Kidney (tissue), 14 donors: ENCODE results near the gene NOD2. TPM values are rescaled to one million over a fixed set of nuclear protein-coding genes. Genes with fewer than 3 reads are reported as not detected.

Experiments used
- DNase-seq, 5 donors: peaks; one replicate each; pipeline ENCODE4 v3.0.0-alpha.2; 2013 to 2020
- FAIRE-seq: peaks from 2 replicates; lab custom pipeline; 2012; peaks lifted over from hg19 to GRCh38; lab: Jason Lieb, UNC
- H3K27ac ChIP-seq, 2 donors: one replicate each; pipeline ENCODE4 v1.7.0; 2013; ENCODE audit warnings: low read depth in 2 of 2, low read length in 2 of 2, inconsistent platforms in 1 of 2
- H3K27me3 ChIP-seq: one replicate; pipeline ENCODE4 v1.7.1; 2013; ENCODE audit warnings: low read length, inconsistent platforms; ENCODE audit not compliant: control insufficient read depth, insufficient read depth
- H3K36me3 ChIP-seq, 3 donors: one replicate each; pipeline versions ENCODE4 v1.7.0 to v1.7.1; 2013; ENCODE audit warnings: low read length in 3 of 3, control low read depth in 1 of 3, inconsistent platforms in 1 of 3; ENCODE audit not compliant: insufficient read depth in 3 of 3, control insufficient read depth in 2 of 3
- H3K4me1 ChIP-seq, 3 donors: one replicate each; pipeline versions ENCODE4 v1.7.0 to v1.7.1; 2013; ENCODE audit warnings: low read length in 3 of 3, inconsistent platforms in 1 of 3, low read depth in 1 of 3; ENCODE audit not compliant: control insufficient read depth in 2 of 3, insufficient read depth in 2 of 3
- H3K4me3 ChIP-seq, 3 donors: one replicate each; pipeline versions ENCODE4 v1.7.0 to v1.8.1; 2013; ENCODE audit warnings: low read length in 3 of 3, control low read depth in 1 of 3, inconsistent platforms in 1 of 3
- H3K9ac ChIP-seq, 3 donors: one replicate each; pipeline versions ENCODE4 v1.7.0 to v1.7.1; 2013; ENCODE audit warnings: low read length in 3 of 3, control low read depth in 1 of 3, inconsistent platforms in 1 of 3
- H3K9me3 ChIP-seq, 3 donors: one replicate each; pipeline versions ENCODE4 v1.7.0 to v1.7.1; 2013; ENCODE audit warnings: low read length in 3 of 3, control low read depth in 1 of 3, inconsistent platforms in 1 of 3; ENCODE audit not compliant: control insufficient read depth in 2 of 3, insufficient read depth in 1 of 3
- CTCF ChIP-seq: IDR thresholded peaks from 3 replicates; pipeline ENCODE4 v1.5.1; 2012; ENCODE audit warnings: mild to moderate bottlenecking, moderate library complexity, borderline replicate concordance; ENCODE audit not compliant: insufficient read depth; ENCODE audit errors: extremely low read depth
- intact Hi-C: fragments of 100-400 bp; cut with DNase I; formaldehyde crosslinking; loops from one replicate; pipeline ENCODE4 v1.11.1; 2022
- polyA plus RNA-seq: library from polyadenylated mRNA; stranded (reverse); fragments of 350-450 nt; fragmentation: Illumina TruSeq; extraction: RNeasy Lipid Tissue Mini Kit (QIAGEN cat#74804); gene quantifications from one replicate; pipeline ENCODE4 v1.2.3, GENCODE V29; 2014; ENCODE audit warnings: low read depth, low replicate concordance; ENCODE audit not compliant: insufficient read depth
- total RNA-seq: library from RNA; stranded (reverse); fragmentation: NEBNext Ultra II Directional; extraction: Animal tissue kit (Norgen Biotek cat#: 25700); gene quantifications from one replicate; pipeline ENCODE4 v1.2.1, GENCODE V29; 2021
- donor health status: control.
- donor health status: control.
- donor health status: control.
- donor health status: control.
- donor health status: control.
- donor health status: DM: yes; HTN: yes; CAD: no.
- donor health status: Normal renal cell carcinoma (clear cell type).

NOD2 gene
- total and polyA plus RNA-seq, 2 donors from 2014 or later = 0.22 to 3.6 TPM

- H3K27ac ChIP-seq = no peak overlapping the region
- intact Hi-C loops = no loop called here
- H3K4me1 ChIP-seq = no peaks in the 10 kb centered on the region
- no peak for TF ChIP-seq CTCF
- H3K9ac ChIP-seq = no peak overlapping the region
- H3K4me3 ChIP-seq = no peak overlapping the region
- H3K36me3 ChIP-seq = no peaks in the 10 kb centered on the region
- no peak for DNase-seq
- FAIRE-seq = no peak
- no peaks in the 10 kb centered on the region for H3K27me3 ChIP-seq
- no peaks in the 10 kb centered on the region for H3K9me3 ChIP-seq
These were observed 26.3 kb downstream of the NOD2 start for GRCh38 chr16:50719401-50720337.

GRCh38 chr16:50721549-50722404, 28.4 kb downstream of the NOD2 start:
- FAIRE-seq (no peak), DNase-seq (no peak)
- Histone ChIP-seq H3K27ac (no peak overlapping the region), H3K27me3 (no peaks in the 10 kb centered on the region), H3K36me3 (no peaks in the 10 kb centered on the region), H3K4me1 (no peaks in the 10 kb centered on the region), H3K9me3 (no peaks in the 10 kb centered on the region), H3K4me3 (no peak overlapping the region), H3K9ac (no peak overlapping the region)
- intact Hi-C loops = no loop called here
- TF ChIP-seq CTCF = no peak

- no peaks in the 10 kb centered on the region for H3K27me3 ChIP-seq
- no peaks in the 10 kb centered on the region for H3K9me3 ChIP-seq
- intact Hi-C loops = no loop called here
- DNase-seq (no peak), FAIRE-seq (no peak)
- no peaks in the 10 kb centered on the region for H3K4me1 ChIP-seq
- H3K27ac ChIP-seq = no peak overlapping the region
- no peaks in the 10 kb centered on the region for H3K36me3 ChIP-seq
- H3K4me3 ChIP-seq = no peak overlapping the region
- H3K9ac ChIP-seq = no peak overlapping the region
- TF ChIP-seq CTCF = no peak
These were observed 29.0 kb downstream of the NOD2 start for GRCh38 chr16:50722405-50722737.
